ENCODE data around the gene WNK2. TPM values are rescaled to one million over a fixed set of nuclear protein-coding genes. Genes with fewer than 3 reads are reported as not detected.
A peak's percentile ranks its signal among the peaks of the same experiment; 100 is the strongest.

WNK2 gene
- total RNA-seq, 4 donors from 2014 or later: 6.2 to 31.9 (median 18.9) TPM

DNA sequence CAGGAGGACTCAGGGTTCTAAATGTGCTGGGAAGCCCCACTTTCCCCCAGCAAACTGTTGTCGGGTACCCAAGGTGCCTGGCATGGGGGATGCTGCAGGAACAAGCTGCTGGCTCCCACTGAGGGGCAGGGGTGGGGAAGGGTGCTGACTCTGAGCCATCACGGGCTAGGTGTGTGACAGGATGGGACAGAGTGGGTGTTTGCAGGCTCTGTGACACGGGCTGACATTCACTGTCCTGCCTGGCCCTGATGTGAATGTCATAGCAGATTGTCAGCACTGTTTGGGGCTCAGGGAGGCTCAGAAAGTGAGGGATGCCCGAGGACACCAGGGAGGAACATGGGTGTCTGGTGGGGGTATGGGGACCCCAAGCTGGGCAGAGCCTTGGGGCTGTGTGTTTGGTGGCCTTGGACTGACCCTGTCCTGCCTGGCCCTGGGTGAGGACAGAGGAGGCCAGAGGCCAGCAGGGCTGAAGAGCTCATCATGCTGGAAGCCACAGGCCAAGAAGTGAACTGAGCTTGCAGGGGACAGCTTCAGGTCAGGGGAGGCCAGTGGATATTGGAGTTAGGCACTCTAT, 20.6 kb downstream of the WNK2 start:
- TF ChIP-seq CTCF (IDR thresholded peaks at IDR 0.05) (no peak), POLR2A (IDR thresholded peaks at IDR 0.05) (no peak)
- Histone ChIP-seq H3K27ac (no peak overlapping the region), H3K9me3 (no peaks in the 10 kb centered on the region), H3K4me3 (no peak overlapping the region), H3K36me3 (no peaks in the 10 kb centered on the region), H3K27me3 (no peaks in the 10 kb centered on the region), H3K4me1 (peaks cover 0 to 28% of the 10 kb centered on the region in 2 donors)
- no peak for DNase-seq
- intact Hi-C loops (cut with DNase I; ENCODE audit: low total_unique reads): no loop called here

GRCh38 chr9:93205045-93205768, 21.3 kb downstream of the WNK2 start:
- DNase-seq: peak; percentile 62 to 72
- peaks cover 0 to 28% of the 10 kb centered on the region in 2 donors for H3K4me1 ChIP-seq

DNA sequence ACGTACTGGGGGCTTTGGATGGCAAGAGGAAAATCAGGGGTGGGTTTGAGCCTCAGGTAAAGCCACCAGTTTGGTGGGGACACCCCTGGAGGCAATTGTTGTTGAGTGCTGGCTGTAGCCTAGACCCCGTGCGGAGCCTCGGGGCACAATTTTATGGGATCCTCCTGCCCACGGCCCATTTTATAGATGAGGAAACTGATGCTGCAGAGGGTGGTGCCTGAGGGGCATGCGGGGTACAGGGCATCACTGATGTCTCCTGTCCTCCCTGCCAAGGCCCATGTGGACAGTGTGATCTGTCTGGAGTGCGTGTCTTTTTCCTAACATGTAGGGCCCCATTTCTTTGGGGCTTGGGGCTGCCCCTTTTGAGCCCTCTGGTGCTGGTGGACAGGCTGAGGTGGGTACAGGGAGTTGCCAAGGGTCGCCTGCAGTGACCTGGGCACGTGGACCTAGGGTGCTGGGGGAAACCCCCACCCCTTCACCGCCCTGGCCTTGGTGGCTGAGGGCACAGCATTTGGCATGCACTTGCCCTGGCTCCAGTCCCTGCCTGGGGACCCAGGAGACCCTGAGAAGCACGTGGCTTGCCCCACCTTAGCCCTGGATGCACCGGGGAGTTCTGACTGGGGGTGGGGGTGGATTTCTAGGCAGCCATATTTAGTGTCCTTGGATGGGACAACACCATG, 22.1 kb downstream of the WNK2 start:
- intact Hi-C loops (cut with DNase I; ENCODE audit: low total_unique reads): no loop called here
- Histone ChIP-seq H3K4me1 (peaks cover 0 to 28% of the 10 kb centered on the region in 2 donors), H3K36me3 (no peaks in the 10 kb centered on the region), H3K27me3 (no peaks in the 10 kb centered on the region), H3K27ac (peak overlapping the region in 1 of 2 donors; percentile 70), H3K4me3 (no peak overlapping the region), H3K9me3 (no peaks in the 10 kb centered on the region)
- no peak for DNase-seq
- TF ChIP-seq CTCF (IDR thresholded peaks at IDR 0.05) (no peak), POLR2A (IDR thresholded peaks at IDR 0.05) (no peak)

More at GRCh38 chr9:93205045-93205768, 21.3 kb downstream of the WNK2 start:
- Histone ChIP-seq H3K36me3 (no peaks in the 10 kb centered on the region), H3K4me3 (no peak overlapping the region), H3K27me3 (no peaks in the 10 kb centered on the region), H3K9me3 (no peaks in the 10 kb centered on the region), H3K27ac (no peak overlapping the region)
- intact Hi-C loops (cut with DNase I; ENCODE audit: low total_unique reads): no loop called here
- TF ChIP-seq POLR2A (IDR thresholded peaks at IDR 0.05) (no peak), CTCF (IDR thresholded peaks at IDR 0.05) (no peak)

DNA sequence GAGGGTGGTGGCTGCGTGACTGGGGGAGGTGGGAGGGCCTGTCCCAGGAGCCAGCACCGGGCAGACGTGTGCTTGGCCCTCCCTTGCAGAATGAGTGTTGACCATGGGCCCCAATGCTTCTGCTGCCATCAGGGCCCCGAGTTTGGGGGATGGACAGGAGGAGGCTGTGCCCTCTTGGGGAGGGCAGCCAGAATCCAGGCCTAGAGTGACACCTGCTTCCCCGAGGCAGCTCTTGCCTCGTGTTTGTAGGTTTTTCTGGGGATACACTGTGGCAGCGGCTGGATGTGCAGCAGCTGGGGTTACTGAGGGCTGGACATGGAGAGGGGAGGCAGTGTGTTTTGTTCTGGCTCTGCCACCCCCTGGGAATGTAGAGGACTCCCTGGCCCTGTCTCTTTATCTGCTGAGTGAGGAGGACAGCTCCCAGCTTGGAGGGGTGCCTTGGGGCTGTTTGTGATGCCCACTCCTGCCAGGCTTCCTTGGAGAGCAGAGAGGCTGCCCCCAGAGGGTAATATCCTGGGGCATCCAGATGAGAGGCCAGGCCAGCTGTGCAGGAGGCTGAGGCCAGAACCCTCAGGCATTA, 22.7 kb downstream of the WNK2 start:
- TF ChIP-seq CTCF (IDR thresholded peaks at IDR 0.05) (no peak), POLR2A (IDR thresholded peaks at IDR 0.05) (no peak)
- Histone ChIP-seq H3K9me3 (no peaks in the 10 kb centered on the region), H3K4me1 (peaks cover 0 to 28% of the 10 kb centered on the region in 2 donors), H3K27me3 (no peaks in the 10 kb centered on the region), H3K27ac (peak overlapping the region; percentile 30 to 70), H3K36me3 (no peaks in the 10 kb centered on the region), H3K4me3 (no peak overlapping the region)
- no peak for DNase-seq
- intact Hi-C loops (cut with DNase I; ENCODE audit: low total_unique reads): no loop called here
